Aorta (tissue), 5 donors: ENCODE measurements around the gene GSTM1. TPM values are rescaled to one million over a fixed set of nuclear protein-coding genes. Genes with fewer than 3 reads are reported as not detected.

Experiments used
- ATAC-seq: fragments of 200-7000 bp; cut with Tn5 transposase; one replicate; pipeline ENCODE4 v1.9.1; 2022; ENCODE audit warnings: moderate library complexity; ENCODE audit not compliant: low FRiP score
- DNase-seq, 2 donors: peaks; one replicate each; pipeline ENCODE4 v3.0.0-alpha.2; 2020
- H3K27ac ChIP-seq, 2 donors: one replicate each; pipeline ENCODE4 v1.5.1; 2013; ENCODE audit warnings: low read length in 2 of 2, mild to moderate bottlenecking in 2 of 2, moderate library complexity in 2 of 2, control low read depth in 1 of 2, inconsistent platforms in 1 of 2, low read depth in 1 of 2
- H3K27me3 ChIP-seq, 2 donors: one replicate each; pipeline ENCODE4 v1.6.1; 2013; ENCODE audit warnings: control low read depth in 1 of 2, low read length in 1 of 2, mild to moderate bottlenecking in 1 of 2, moderate library complexity in 1 of 2; ENCODE audit not compliant: insufficient read depth in 2 of 2, control insufficient read depth in 1 of 2
- H3K36me3 ChIP-seq, 2 donors: one replicate each; pipeline ENCODE4 v1.6.1; 2013; ENCODE audit warnings: control low read depth in 1 of 2, low read length in 1 of 2, mild to moderate bottlenecking in 1 of 2; ENCODE audit not compliant: insufficient read depth in 2 of 2, control insufficient read depth in 1 of 2
- H3K4me1 ChIP-seq, 2 donors: one replicate each; pipeline ENCODE4 v1.6.1; 2013; ENCODE audit warnings: low read length in 2 of 2, control low read depth in 1 of 2, mild to moderate bottlenecking in 1 of 2, moderate library complexity in 1 of 2; ENCODE audit not compliant: insufficient read depth in 2 of 2, control insufficient read depth in 1 of 2
- H3K4me3 ChIP-seq, 2 donors: one replicate each; pipeline ENCODE4 v1.5.1; 2013; ENCODE audit warnings: low read length in 2 of 2, control low read depth in 1 of 2, mild to moderate bottlenecking in 1 of 2
- H3K9me3 ChIP-seq: one replicate; pipeline ENCODE4 v1.6.1; 2013; ENCODE audit warnings: mild to moderate bottlenecking, low read length; ENCODE audit not compliant: control insufficient read depth
- WGBS, 2 donors: extraction: QIAGEN DNeasy Blood & Tissue Kit; methylation state at CpG; one replicate each; pipeline ENCODE4 v1.1.7; 2013; 5-methylcytosine and 5-hydroxymethylcytosine counted together
- intact Hi-C, 2 donors: fragments of 100-400 bp; cut with DNase I; formaldehyde crosslinking; loops; one replicate each; pipeline versions ENCODE4 v1.14.2 to v1.15.0; 2022
- polyA plus RNA-seq, 2 donors: library from polyadenylated mRNA; stranded (reverse); fragments of 200-250 nt; gene quantifications; one replicate each; pipeline ENCODE4 v1.2.3, GENCODE V29; 2013
- total RNA-seq, 2 donors: library from RNA; stranded (reverse); fragmentation: NEBNext Ultra II Directional; extraction: Animal tissue kit (Norgen Biotek cat#: 25700); gene quantifications; one replicate each; pipeline ENCODE4 v1.2.1, GENCODE V29; 2021
- donor health status: healthy with polysubstance abuse.
- donor health status: Bipolar disorder and iron deficiency.
- donor health status: DM: no; HTN: no; CAD: no.
- donor health status: DM: no; HTN: no; CAD: no.
- donor health status: DM: yes; HTN: yes; CAD: no.

The GSTM1 gene
- total and polyA plus RNA-seq, 4 donors: 42.4 to 63.8 (median 54.4) TPM; not detected in 1

DNA sequence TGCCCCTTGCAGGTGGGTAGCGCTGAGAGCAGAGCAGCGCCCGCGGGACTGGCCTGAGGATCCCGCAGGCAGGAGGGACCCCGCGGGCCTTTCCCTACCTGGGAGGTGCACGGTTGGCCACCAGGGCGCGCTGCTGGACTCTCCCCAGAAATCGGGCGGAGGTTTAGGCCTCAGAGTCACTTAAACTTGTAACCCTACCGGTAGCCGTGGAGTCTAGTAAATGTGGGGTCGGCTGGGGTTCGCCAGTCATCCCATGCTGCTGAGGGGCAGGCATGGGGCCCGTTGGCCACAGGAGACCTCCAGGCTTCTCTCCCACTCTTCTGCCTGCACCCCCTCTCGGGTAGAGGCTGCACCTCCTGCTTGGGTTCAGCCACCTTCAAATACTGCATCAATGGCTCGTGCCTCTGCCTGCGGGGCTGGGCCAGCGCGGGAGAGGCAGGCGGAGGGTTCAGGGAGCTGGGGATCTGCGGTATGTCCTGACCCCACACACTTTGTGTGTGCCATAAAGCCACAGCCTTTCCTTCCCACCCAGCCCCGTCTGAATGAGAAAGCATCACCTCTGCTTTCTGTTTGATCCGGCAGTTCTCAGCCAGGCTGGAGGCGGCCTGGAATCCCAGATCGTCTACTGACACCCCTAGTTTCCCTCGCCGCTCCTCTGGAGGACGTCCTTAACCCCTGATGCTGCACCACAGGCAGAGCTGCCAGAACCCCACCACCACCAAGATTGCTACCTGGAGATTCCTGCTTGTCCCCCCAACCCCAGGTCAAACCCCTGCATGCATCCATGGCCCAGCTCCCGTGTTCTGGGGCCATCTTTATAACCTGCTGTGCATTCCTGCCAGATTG, 44.0 kb upstream of the GSTM1 start:
- peak; percentile 77 for ATAC-seq
- H3K27ac ChIP-seq: no peak overlapping the region

DNA sequence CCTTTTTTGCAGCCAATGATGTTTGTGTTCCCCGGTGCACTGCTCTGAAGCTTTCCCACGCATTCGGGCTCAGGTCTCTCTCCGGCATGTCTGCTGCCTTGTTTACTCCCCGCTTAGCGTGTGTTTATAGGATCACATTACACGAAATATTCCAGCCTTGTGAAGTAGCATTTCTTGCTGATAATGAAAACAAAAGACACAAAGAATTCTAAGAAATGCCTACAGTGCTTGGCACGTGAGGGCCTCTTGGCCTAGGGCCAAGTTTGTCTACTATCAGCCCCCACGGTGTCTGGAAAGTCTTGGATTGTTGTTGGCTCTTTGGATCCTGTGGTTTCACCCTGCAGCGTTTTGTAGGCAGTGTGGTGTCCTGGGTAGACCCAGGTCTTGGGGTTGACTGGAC, 42.9 kb upstream of the GSTM1 start:
- no peaks in the 10 kb centered on the region for H3K4me1 ChIP-seq
- no peak overlapping the region for H3K4me3 ChIP-seq
- no peak overlapping the region for H3K27ac ChIP-seq
- intact Hi-C loops: loop anchor here (5.0 kb wide), 2 partner anchors 333 to 343 kb away; no protein-coding TSS in a partner anchor
- ATAC-seq (no peak), DNase-seq (no peak)
- H3K9me3 ChIP-seq: no peaks in the 10 kb centered on the region
- 52% methylated on average over 10 of the region's 10 CpGs; no CpG with 5 or more reads in 1 of the 2 donors for WGBS, 2 donors
- no peaks in the 10 kb centered on the region for H3K27me3 ChIP-seq
- no peaks in the 10 kb centered on the region for H3K36me3 ChIP-seq

More for the DNA sequence above, 44.0 kb upstream of the GSTM1 start:
- 40 to 41% methylated on average over 32 of the region's 32 CpGs for WGBS, 2 donors
- no peak overlapping the region for H3K4me3 ChIP-seq
- no peaks in the 10 kb centered on the region for H3K27me3 ChIP-seq
- no peaks in the 10 kb centered on the region for H3K4me1 ChIP-seq
- no peaks in the 10 kb centered on the region for H3K9me3 ChIP-seq
- intact Hi-C loops: loop anchor here (1.0 to 5.0 kb wide), 3 partner anchors 97 to 344 kb away; no protein-coding TSS in a partner anchor
- no peaks in the 10 kb centered on the region for H3K36me3 ChIP-seq
- peak; percentile 92 to 96 for DNase-seq

- Histone ChIP-seq H3K27ac (no peak overlapping the region), H3K4me1 (peaks cover 0 to 5% of the 10 kb centered on the region in 2 donors), H3K36me3 (no peaks in the 10 kb centered on the region), H3K9me3 (no peaks in the 10 kb centered on the region), H3K4me3 (no peak overlapping the region), H3K27me3 (no peaks in the 10 kb centered on the region)
- DNase-seq (no peak), ATAC-seq (no peak)
- intact Hi-C loops: no loop called here
- 59 to 81% methylated on average over 4 of the region's 4 CpGs for WGBS, 2 donors
Observed at GRCh38 chr1:109649491-109649914, 38.1 kb upstream of the GSTM1 start.

- Histone ChIP-seq H3K27ac (no peak overlapping the region), H3K4me3 (no peak overlapping the region), H3K36me3 (no peaks in the 10 kb centered on the region), H3K4me1 (peaks cover 0 to 5% of the 10 kb centered on the region in 2 donors), H3K9me3 (no peaks in the 10 kb centered on the region), H3K27me3 (no peaks in the 10 kb centered on the region)
- ATAC-seq: no peak
- DNase-seq: no peak
- intact Hi-C loops: no loop called here
- 4 to 9% methylated on average over 3 of the region's 3 CpGs for WGBS, 2 donors
Observed at GRCh38 chr1:109650609-109651008, 37.0 kb upstream of the GSTM1 start.

DNA sequence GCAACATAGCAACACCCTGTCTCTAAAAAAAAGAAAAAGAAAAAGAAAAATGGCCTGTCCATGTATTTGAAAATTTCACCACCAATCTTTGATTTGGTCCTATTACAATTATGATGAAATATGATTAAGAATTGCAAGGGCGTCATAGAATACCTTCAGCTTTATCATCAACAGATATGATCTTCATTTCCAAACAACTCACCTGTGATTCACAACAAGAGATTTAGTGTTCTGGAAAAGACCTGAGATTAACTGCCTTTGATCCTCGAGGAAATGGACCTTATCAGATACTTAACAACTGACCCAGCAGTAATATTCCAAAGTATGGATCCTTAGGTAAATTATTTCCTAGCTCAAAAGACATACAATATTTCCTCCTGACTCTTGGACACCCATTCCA, 35.2 kb upstream of the GSTM1 start:
- ATAC-seq: no peak
- H3K9me3 ChIP-seq: no peaks in the 10 kb centered on the region
- H3K27ac ChIP-seq: no peak overlapping the region
- H3K36me3 ChIP-seq: no peaks in the 10 kb centered on the region
- H3K4me1 ChIP-seq: peaks cover 0 to 5% of the 10 kb centered on the region in 2 donors
- DNase-seq: no peak
- intact Hi-C loops: no loop called here
- no peaks in the 10 kb centered on the region for H3K27me3 ChIP-seq
- H3K4me3 ChIP-seq: no peak overlapping the region
- 92 to 98% methylated on average over 2 of the region's 2 CpGs for WGBS, 2 donors

DNA sequence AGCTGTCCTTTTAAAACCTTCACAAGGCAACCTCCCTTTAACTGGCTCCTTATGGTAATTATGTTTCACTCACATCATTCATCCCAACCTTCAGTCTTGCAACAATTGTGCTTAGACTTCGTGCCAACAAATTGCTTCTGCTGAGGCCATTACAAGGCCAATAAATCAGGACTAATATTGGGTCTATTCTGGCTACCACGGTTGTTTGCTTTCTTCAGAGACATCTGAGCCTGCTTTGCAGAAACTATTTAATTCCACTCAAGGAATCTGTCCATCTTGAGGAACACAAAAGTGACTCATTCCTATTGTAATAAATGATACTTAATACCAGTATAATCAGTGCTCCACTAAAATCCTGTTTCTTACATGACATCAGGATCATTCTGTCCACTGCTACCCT, 34.3 kb upstream of the GSTM1 start:
- Histone ChIP-seq H3K9me3 (no peaks in the 10 kb centered on the region), H3K36me3 (no peaks in the 10 kb centered on the region), H3K4me1 (peaks cover 0 to 5% of the 10 kb centered on the region in 2 donors), H3K4me3 (no peak overlapping the region), H3K27ac (no peak overlapping the region), H3K27me3 (no peaks in the 10 kb centered on the region)
- ATAC-seq (no peak), DNase-seq (no peak)
- intact Hi-C loops: no loop called here
- WGBS, 2 donors: 80 to 81% methylated on average over 2 of the region's 2 CpGs

DNA sequence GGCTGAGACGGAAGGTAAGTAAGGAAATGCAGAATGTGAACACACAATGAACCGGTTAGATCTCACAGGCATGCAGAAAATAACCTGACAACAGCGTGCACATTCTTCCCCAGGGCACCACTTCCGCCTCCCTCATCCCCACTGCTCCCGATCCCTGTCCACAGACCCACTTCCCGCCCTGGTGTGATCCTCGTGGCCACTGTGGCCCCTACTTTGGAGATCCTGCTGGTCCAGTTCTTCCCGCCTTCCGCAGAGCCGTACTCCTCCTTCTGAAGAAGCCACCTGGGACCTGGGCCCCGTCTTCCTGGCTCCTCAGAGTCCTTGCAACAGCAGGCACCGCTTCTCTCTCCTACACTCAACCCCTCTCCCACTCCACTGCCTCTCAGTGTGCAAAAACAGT, 33.1 kb upstream of the GSTM1 start:
- ATAC-seq (no peak), DNase-seq (no peak)
- H3K4me1 ChIP-seq: peaks cover 0 to 5% of the 10 kb centered on the region in 2 donors
- H3K27ac ChIP-seq: peak overlapping the region in 1 of 2 donors; percentile 6
- WGBS, 2 donors: 90% methylated on average over 12 of the region's 12 CpGs
- no peaks in the 10 kb centered on the region for H3K27me3 ChIP-seq
- H3K9me3 ChIP-seq: no peaks in the 10 kb centered on the region
- intact Hi-C loops: no loop called here
- no peak overlapping the region for H3K4me3 ChIP-seq
- no peaks in the 10 kb centered on the region for H3K36me3 ChIP-seq

GRCh38 chr1:109655615-109656519, 31.8 kb upstream of the GSTM1 start, which contains the start of gene GSTM4:
Gene GSTM4, plus strand, starts transcription at chr1:109656099. Its CDS starts 291 bp downstream, at chr1:109656390.
- Histone ChIP-seq H3K27me3 (no peaks in the 10 kb centered on the region), H3K27ac (peak within 1 kb of the TSS; percentile 43 to 85), H3K9me3 (no peaks in the 10 kb centered on the region), H3K4me3 (peak within 1 kb of the TSS; percentile 46 to 67), H3K4me1 (no peaks in the 10 kb centered on the region), H3K36me3 (no peaks in the 10 kb centered on the region)
- intact Hi-C loops: loop anchor here in 1 of 2 donors (1.0 kb wide), 1 partner anchor 11 kb away; no protein-coding TSS in a partner anchor
- DNase-seq (peak; percentile 93 to 96), ATAC-seq (peak; percentile 94)
- 2 to 3% methylated on average over 46 to 54 of the region's 54 CpGs for WGBS, 2 donors
